ENCODE results near the gene OR13C9. TPM values are rescaled to one million over a fixed set of nuclear protein-coding genes. Genes with fewer than 3 reads are reported as not detected.

OR13C9 gene
- total and polyA plus RNA-seq, 9 of the 15 experiments (the other 6 are each of a cell fraction or from before 2014, with no cell fraction given) = not detected

GRCh38 chr9:104589626-104590025 is 28.4 kb downstream of the OR13C9 start:
- in situ Hi-C loops (cut with MboI) = no loop called here
- ChIA-PET CTCF (ENCODE audit: low intra/inter-chr PET ratio) (no interaction called here), POLR2A (no interaction called here)
- FAIRE-seq = no peak
- Histone ChIP-seq H4K20me1 (replicated peaks; ENCODE audit: control insufficient read depth, insufficient read depth, low read length) (no peaks in the 10 kb centered on the region), H3K4me1 (replicated peaks in 1 of 2; ENCODE audit: control insufficient read depth in 2 of 2, insufficient read depth in 2 of 2, low read length in 2 of 2) (no peaks in the 10 kb centered on the region), H3K4me3 (no peak overlapping the region), H3K36me3 (ENCODE audit: control insufficient read depth, insufficient read depth, low read length) (no peaks in the 10 kb centered on the region), H2AFZ (ENCODE audit: low read depth, low read length) (no peak overlapping the region), H3K27me3 (ENCODE audit: control insufficient read depth in 2 of 2, insufficient read depth in 2 of 2, low read length in 2 of 2) (no peaks in the 10 kb centered on the region), H3K4me2 (ENCODE audit: insufficient read depth, low read length) (no peak overlapping the region), H3K9ac (ENCODE audit: insufficient read depth in 1 of 2, low read depth in 2 of 2, low read length in 2 of 2) (no peak overlapping the region), H3K9me1 (ENCODE audit: control insufficient read depth, insufficient read depth, low read length) (no peaks in the 10 kb centered on the region), H3K9me3 (replicated peaks; ENCODE audit: control insufficient read depth, insufficient read depth, low read depth, low read length) (no peaks in the 10 kb centered on the region), H3K27ac (ENCODE audit: extremely low read depth, low read depth, low read length) (no peak overlapping the region), H3K79me2 (ENCODE audit: control insufficient read depth, insufficient read depth, low read length) (no peaks in the 10 kb centered on the region)
- intact Hi-C loops (cut with micrococcal nuclease) = no loop called here
- DNase-seq (ENCODE audit: extremely low read depth in 1 of 4, low spot score in 3 of 4) = no peak
- TF ChIP-seq BRF1 (IDR thresholded peaks at IDR 0.05; ENCODE audit: borderline replicate concordance, extremely low read depth, insufficient read length) = no peak
- no peak for TF ChIP-seq KDM4B (IDR thresholded peaks at IDR 0.05; ENCODE audit: borderline replicate concordance in 2 of 2, low read depth in 1 of 2)
- no peak for TF ChIP-seq KDM5B (IDR thresholded peaks at IDR 0.05; ENCODE audit: insufficient replicate concordance, low read depth, low read length)
- no peak for TF ChIP-seq ETS2 (tag; IDR thresholded peaks at IDR 0.05; ENCODE audit: borderline replicate concordance, poor library complexity, severe bottlenecking)
- no peak for ATAC-seq
- no TSS peak for BruUV-seq (replicated peaks)
- WGBS (ENCODE audit: insufficient coverage, low coverage, missing lambda C conversion rate) = 9% methylated on average over 1 of the region's 1 CpG

GRCh38 chr9:104586496-104587180 is 31.4 kb downstream of the OR13C9 start:
- 7% methylated on average over 1 of the region's 1 CpG for WGBS (ENCODE audit: insufficient coverage, low coverage, missing lambda C conversion rate)
- no peak for FAIRE-seq
- no peak for TF ChIP-seq ZNF583 (CRISPR knock-in tag; IDR thresholded peaks at IDR 0.05)
- no peak for TF ChIP-seq PTTG1 (tag; IDR thresholded peaks at IDR 0.05; ENCODE audit: low read depth)
- no peak for TF ChIP-seq GMEB1 (CRISPR knock-in tag; IDR thresholded peaks at IDR 0.05)
- TF ChIP-seq ZNF586 (CRISPR knock-in tag; conservative IDR thresholded peaks at IDR 0.05) = no peak
- TF ChIP-seq ATF1 (CRISPR knock-in tag; IDR thresholded peaks at IDR 0.05) = no peak
- no peak for TF ChIP-seq ATF1 (tag; IDR thresholded peaks at IDR 0.05)
- no peak for TF ChIP-seq NONO (IDR thresholded peaks at IDR 0.05; ENCODE audit: low read depth in 2 of 2, low read length in 1 of 2)
- TF ChIP-seq ZBTB9 (CRISPR knock-in tag; IDR thresholded peaks at IDR 0.05) = no peak
- no peak for TF ChIP-seq TBL1XR1 (IDR thresholded peaks at IDR 0.05; ENCODE audit: low read length in 2 of 2)
- no peak for TF ChIP-seq KLF10 (CRISPR knock-in tag; IDR thresholded peaks at IDR 0.05)

More at GRCh38 chr9:104586496-104587180, 31.4 kb downstream of the OR13C9 start:
- DNase-seq (ENCODE audit: extremely low read depth in 1 of 4, low spot score in 3 of 4) = no peak
- Histone ChIP-seq H3K27ac (ENCODE audit: extremely low read depth, low read depth, low read length) (no peak overlapping the region), H3K9me1 (ENCODE audit: control insufficient read depth, insufficient read depth, low read length) (no peaks in the 10 kb centered on the region), H3K36me3 (ENCODE audit: control insufficient read depth, insufficient read depth, low read length) (no peaks in the 10 kb centered on the region), H4K20me1 (replicated peaks; ENCODE audit: control insufficient read depth, insufficient read depth, low read length) (no peaks in the 10 kb centered on the region), H3K9me3 (replicated peaks; ENCODE audit: control insufficient read depth, insufficient read depth, low read depth, low read length) (no peaks in the 10 kb centered on the region; the same call in 1 of the 2 replicates), H3K27me3 (ENCODE audit: control insufficient read depth in 2 of 2, insufficient read depth in 2 of 2, low read length in 2 of 2) (no peaks in the 10 kb centered on the region), H3K9ac (ENCODE audit: insufficient read depth in 1 of 2, low read depth in 2 of 2, low read length in 2 of 2) (no peak overlapping the region), H2AFZ (ENCODE audit: low read depth, low read length) (no peak overlapping the region), H3K4me1 (replicated peaks in 1 of 2; ENCODE audit: control insufficient read depth in 2 of 2, insufficient read depth in 2 of 2, low read length in 2 of 2) (no peaks in the 10 kb centered on the region), H3K79me2 (ENCODE audit: control insufficient read depth, insufficient read depth, low read length) (no peaks in the 10 kb centered on the region), H3K4me2 (ENCODE audit: insufficient read depth, low read length) (no peak overlapping the region), H3K4me3 (no peak overlapping the region)
- no peak for ATAC-seq
- BruUV-seq (replicated peaks) = no TSS peak
- CTCF ChIA-PET (ENCODE audit: low intra/inter-chr PET ratio) = no interaction called here
- in situ Hi-C loops (cut with MboI) = no loop called here
- POLR2A ChIA-PET = no interaction called here
- intact Hi-C loops (cut with micrococcal nuclease) = no loop called here
